ENCODE data around the gene EEF1A1.
"Not testable (repeated sequence)": the region's sequence is repeated elsewhere in the genome, so short reads cannot be mapped to it uniquely, and the experiment has no call there.

Gene EEF1A1

DNA sequence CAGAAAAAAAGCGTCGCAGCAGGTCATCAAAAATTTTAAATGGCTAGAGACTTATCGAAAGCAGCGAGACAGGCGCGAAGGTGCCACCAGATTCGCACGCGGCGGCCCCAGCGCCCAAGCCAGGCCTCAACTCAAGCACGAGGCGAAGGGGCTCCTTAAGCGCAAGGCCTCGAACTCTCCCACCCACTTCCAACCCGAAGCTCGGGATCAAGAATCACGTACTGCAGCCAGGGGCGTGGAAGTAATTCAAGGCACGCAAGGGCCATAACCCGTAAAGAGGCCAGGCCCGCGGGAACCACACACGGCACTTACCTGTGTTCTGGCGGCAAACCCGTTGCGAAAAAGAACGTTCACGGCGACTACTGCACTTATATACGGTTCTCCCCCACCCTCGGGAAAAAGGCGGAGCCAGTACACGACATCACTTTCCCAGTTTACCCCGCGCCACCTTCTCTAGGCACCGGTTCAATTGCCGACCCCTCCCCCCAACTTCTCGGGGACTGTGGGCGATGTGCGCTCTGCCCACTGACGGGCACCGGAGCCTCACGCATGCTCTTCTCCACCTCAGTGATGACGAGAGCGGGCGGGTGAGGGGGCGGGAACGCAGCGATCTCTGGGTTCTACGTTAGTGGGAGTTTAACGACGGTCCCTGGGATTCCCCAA lies at the start of gene EEF1A1:
TSS of gene EEF1A1 (minus strand) at position 345 of the 663 bp plus-strand sequence. CDS start 1,006 bp downstream, outside the sequence.
- peak; percentile 99 for DNase-seq (ENCODE audit: low read depth)
- peak within 1 kb of the TSS; percentile 99 for H3K4me3 ChIP-seq (ENCODE audit: low read length)
- TF ChIP-seq, protein P1, sequence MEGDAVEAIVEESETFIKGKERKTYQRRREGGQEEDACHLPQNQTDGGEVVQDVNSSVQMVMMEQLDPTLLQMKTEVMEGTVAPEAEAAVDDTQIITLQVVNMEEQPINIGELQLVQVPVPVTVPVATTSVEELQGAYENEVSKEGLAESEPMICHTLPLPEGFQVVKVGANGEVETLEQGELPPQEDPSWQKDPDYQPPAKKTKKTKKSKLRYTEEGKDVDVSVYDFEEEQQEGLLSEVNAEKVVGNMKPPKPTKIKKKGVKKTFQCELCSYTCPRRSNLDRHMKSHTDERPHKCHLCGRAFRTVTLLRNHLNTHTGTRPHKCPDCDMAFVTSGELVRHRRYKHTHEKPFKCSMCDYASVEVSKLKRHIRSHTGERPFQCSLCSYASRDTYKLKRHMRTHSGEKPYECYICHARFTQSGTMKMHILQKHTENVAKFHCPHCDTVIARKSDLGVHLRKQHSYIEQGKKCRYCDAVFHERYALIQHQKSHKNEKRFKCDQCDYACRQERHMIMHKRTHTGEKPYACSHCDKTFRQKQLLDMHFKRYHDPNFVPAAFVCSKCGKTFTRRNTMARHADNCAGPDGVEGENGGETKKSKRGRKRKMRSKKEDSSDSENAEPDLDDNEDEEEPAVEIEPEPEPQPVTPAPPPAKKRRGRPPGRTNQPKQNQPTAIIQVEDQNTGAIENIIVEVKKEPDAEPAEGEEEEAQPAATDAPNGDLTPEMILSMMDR (conservative IDR thresholded peaks at IDR 0.05; ENCODE audit: low read depth, low read length) = no peak

- no peak for DNase-seq (ENCODE audit: low read depth)
- no peak overlapping the region for H3K4me3 ChIP-seq (ENCODE audit: low read length)
- TF ChIP-seq, protein P1 (conservative IDR thresholded peaks at IDR 0.05; ENCODE audit: low read depth, low read length) = no peak
Observed at GRCh38 chr6:73569121-73569520, 48.3 kb upstream of the EEF1A1 start.

DNA sequence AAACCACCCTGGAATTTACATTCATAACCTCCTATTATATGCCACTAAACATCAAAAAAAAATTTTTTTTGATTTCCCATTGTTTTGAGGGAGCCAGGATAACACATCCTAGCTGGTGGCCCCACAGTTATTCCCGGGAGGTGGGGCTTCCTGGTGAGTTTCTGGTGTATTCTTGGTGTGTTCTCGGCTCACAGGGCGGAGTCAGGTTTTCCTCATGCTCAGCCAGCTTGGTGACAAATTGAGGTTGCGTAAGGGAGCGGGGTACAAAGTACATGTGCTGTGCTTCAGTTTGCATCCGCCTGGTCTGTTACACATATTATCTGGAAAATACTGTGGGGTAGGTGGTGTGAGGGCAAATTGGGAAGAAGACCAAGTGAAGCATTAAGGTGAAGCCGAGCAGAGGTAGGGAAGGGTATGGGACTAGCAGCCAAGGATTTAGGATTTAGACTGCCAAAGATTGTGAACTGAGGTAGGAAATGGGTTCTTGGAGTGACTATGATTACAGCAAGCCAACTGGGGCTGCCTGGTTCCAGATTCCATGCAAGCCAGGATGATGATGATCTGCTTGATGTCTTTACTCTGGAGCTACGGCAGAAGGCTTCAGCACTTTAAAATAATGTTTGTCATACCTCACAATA lies 46.2 kb upstream of the EEF1A1 start:
- TF ChIP-seq, protein P1 (conservative IDR thresholded peaks at IDR 0.05; ENCODE audit: low read depth, low read length) = no peak
- no peak overlapping the region for H3K4me3 ChIP-seq (ENCODE audit: low read length)
- no peak for DNase-seq (ENCODE audit: low read depth)

DNA sequence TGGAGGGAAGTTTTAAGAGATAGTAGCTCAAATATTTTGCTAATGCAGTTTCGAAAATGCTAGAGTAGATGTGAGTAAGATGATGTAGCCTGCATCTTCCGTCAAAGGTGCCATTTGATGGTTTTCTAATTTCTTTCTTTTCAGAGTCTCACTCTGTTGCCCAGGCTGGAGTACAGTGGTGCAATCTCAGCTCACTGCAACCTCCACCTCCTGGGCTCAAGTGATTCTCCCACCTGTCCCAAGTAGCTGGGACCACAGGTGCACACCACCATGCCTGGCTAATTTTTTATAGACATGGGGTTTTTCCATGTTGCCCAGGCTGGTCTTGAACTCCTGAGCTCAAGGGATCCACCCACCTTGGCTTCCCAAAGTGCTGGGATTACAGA lies 45.6 kb upstream of the EEF1A1 start:
- not testable (repeated sequence) for H3K4me3 ChIP-seq (ENCODE audit: low read length); DNase-seq (ENCODE audit: low read depth)

DNA sequence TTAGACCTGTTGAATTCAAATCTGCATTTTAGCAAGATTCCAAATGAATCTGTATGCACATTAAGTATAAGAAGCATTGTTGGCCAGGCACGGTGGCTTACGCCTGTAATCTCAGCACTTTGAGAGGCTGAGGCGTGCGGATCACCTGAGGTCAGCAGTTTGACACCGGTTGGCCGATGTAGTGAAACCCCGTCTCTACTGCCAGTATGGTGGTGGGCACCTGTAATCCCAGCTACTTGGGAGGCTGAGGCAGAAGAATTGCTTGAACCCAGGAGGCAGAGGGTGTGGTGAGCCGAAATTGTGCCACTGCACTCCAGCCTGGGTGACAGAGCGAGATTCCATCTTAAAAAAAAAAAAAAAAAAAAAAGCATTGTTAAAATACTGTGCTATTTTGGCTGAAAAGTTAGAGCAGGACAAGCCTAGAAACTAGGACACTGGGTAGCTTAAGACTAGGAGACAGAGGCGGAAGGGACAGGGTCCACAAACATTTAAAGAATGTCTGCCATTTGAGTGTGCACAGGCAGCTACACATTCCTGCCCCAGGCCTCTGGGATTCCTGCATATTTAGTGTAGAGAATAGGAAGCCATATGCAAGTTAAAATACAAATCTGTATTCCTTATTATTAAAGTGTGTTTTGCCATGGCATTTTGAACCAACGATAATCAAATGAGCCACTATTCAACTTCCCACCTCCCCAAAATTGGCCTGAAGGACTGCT lies 45.1 kb upstream of the EEF1A1 start:
- DNase-seq (ENCODE audit: low read depth) = peak; percentile 48
- TF ChIP-seq, protein P1 (conservative IDR thresholded peaks at IDR 0.05; ENCODE audit: low read depth, low read length) = no peak

GRCh38 chr6:73564578-73565345 lies 43.9 kb upstream of the EEF1A1 start:
- no peak for DNase-seq (ENCODE audit: low read depth)
- no peak overlapping the region for H3K4me3 ChIP-seq (ENCODE audit: low read length)
- TF ChIP-seq, protein P1 (conservative IDR thresholded peaks at IDR 0.05; ENCODE audit: low read depth, low read length) = no peak

More for the DNA sequence above, 45.1 kb upstream of the EEF1A1 start:
- H3K4me3 ChIP-seq (ENCODE audit: low read length) = no peak overlapping the region

- DNase-seq (ENCODE audit: low read depth) = no peak
- TF ChIP-seq, protein P1 (conservative IDR thresholded peaks at IDR 0.05; ENCODE audit: low read depth, low read length) = no peak
- H3K4me3 ChIP-seq (ENCODE audit: low read length) = no peak overlapping the region
Observed at GRCh38 chr6:73562558-73562957, 41.7 kb upstream of the EEF1A1 start.
